Neural cell (in vitro differentiated cells): ENCODE measurements around the gene PPP1R13B. TPM values are rescaled to one million over a fixed set of nuclear protein-coding genes. Genes with fewer than 3 reads are reported as not detected.

Experiments
- H2AFZ ChIP-seq: fragments of 200-600, 300-800 bp; sonication (generic), shearing (Covaris generic); 2 replicates; pipeline ENCODE4 v1.6.0; 2014; ENCODE audit warnings: low read depth, mild to moderate bottlenecking, antibody characterized with exemption, low read length, moderate library complexity
- H3F3A ChIP-seq: fragments of 200-600 bp; shearing (Covaris generic); 2 replicates; pipeline ENCODE4 v1.6.1; 2016; ENCODE audit warnings: mild to moderate bottlenecking, moderate library complexity, mixed read lengths, antibody characterized with exemption, low read length; ENCODE audit not compliant: insufficient read depth, poor library complexity, severe bottlenecking
- H3K27ac ChIP-seq: fragments of 200-600, 300-800 bp; sonication (generic), shearing (Covaris generic); 2 replicates; pipeline ENCODE4 v1.5.1; 2014; ENCODE audit warnings: mild to moderate bottlenecking, low read length, moderate library complexity
- H3K27me3 ChIP-seq: fragments of 300-800, 200-600 bp; sonication (generic), shearing (Covaris generic); 2 replicates; pipeline ENCODE4 v1.6.0; 2014; ENCODE audit warnings: mild to moderate bottlenecking, low read depth, low read length, moderate library complexity; ENCODE audit not compliant: insufficient read depth
- H3K36me3 ChIP-seq: fragments of 300-800, 200-600 bp; sonication (generic), shearing (Covaris generic); 2 replicates; pipeline ENCODE4 v1.5.1; 2014; ENCODE audit warnings: mild to moderate bottlenecking, antibody characterized with exemption, low read length, moderate library complexity; ENCODE audit not compliant: insufficient read depth
- H3K4me2 ChIP-seq: fragments of 300-800, 200-600 bp; sonication (generic), shearing (Covaris generic); 2 replicates; pipeline ENCODE4 v1.6.0; 2014; ENCODE audit warnings: mild to moderate bottlenecking, low read length
- H3K4me3 ChIP-seq: fragments of 300-800, 200-600 bp; sonication (generic), shearing (Covaris generic); 2 replicates; pipeline ENCODE4 v1.5.1; 2014; ENCODE audit warnings: mild to moderate bottlenecking, low read length, moderate library complexity
- H3K79me2 ChIP-seq: fragments of 200-600 bp; shearing (Covaris generic); replicated peaks from 2 replicates; pipeline ENCODE4 v1.6.0; 2014; ENCODE audit warnings: mild to moderate bottlenecking, low read length, moderate library complexity; ENCODE audit not compliant: insufficient read depth
- H3K9ac ChIP-seq: fragments of 300-800, 200-600 bp; sonication (generic), shearing (Covaris generic); 2 replicates; pipeline ENCODE4 v1.6.1; 2016; ENCODE audit warnings: mild to moderate bottlenecking, low read length, mixed read lengths
- H3K9me2 ChIP-seq: fragments of 200-600 bp; shearing (Covaris generic); 2 replicates; pipeline ENCODE4 v1.6.1; 2016; ENCODE audit warnings: mild to moderate bottlenecking, low read length, mixed read lengths; ENCODE audit not compliant: insufficient read depth
- H3K9me3 ChIP-seq: fragments of 200-600, 300-800 bp; sonication (generic), shearing (Covaris generic); 2 replicates; pipeline ENCODE4 v1.6.1; 2016; ENCODE audit warnings: mild to moderate bottlenecking, mixed run types, low read length, moderate library complexity, mixed read lengths
- H4K20me1 ChIP-seq: fragments of 200-600 bp; shearing (Covaris generic); 2 replicates; pipeline ENCODE4 v1.6.1; 2016; ENCODE audit warnings: mild to moderate bottlenecking, mixed run types; ENCODE audit not compliant: insufficient read depth
- EP300 ChIP-seq: fragments of 450-650 bp; conservative IDR thresholded peaks from 2 replicates; pipeline ENCODE4 v1.6.1; 2014; ENCODE audit warnings: antibody characterized with exemption, mild to moderate bottlenecking, moderate library complexity; ENCODE audit not compliant: poor library complexity, severe bottlenecking
- EZH2 ChIP-seq: fragments of 200-600, 300-800 bp; shearing (Covaris generic), sonication (generic); IDR thresholded peaks from 2 replicates; pipeline ENCODE4 v1.6.1; 2014; ENCODE audit warnings: antibody characterized with exemption, low read length, borderline replicate concordance, mild to moderate bottlenecking; ENCODE audit not compliant: insufficient read depth, poor library complexity, severe bottlenecking
- MXI1 ChIP-seq: fragments of 450-650 bp; conservative IDR thresholded peaks from 2 replicates; pipeline ENCODE4 v1.6.1; 2014; ENCODE audit warnings: antibody characterized with exemption, mild to moderate bottlenecking; ENCODE audit not compliant: poor library complexity, severe bottlenecking
- POLR2AphosphoS5 ChIP-seq: IDR thresholded peaks from 2 replicates; pipeline ENCODE4 v1.6.1; 2012
- RAD21 ChIP-seq: fragments of 450-650 bp; conservative IDR thresholded peaks from 2 replicates; pipeline ENCODE4 v1.6.1; 2014; ENCODE audit warnings: antibody characterized with exemption, mild to moderate bottlenecking, moderate library complexity
- SMC3 ChIP-seq: fragments of 450-650 bp; conservative IDR thresholded peaks from 2 replicates; pipeline ENCODE4 v1.6.1; 2014; ENCODE audit warnings: antibody characterized with exemption, mild to moderate bottlenecking, moderate library complexity; ENCODE audit not compliant: poor library complexity
- TAF1 ChIP-seq: IDR thresholded peaks from 2 replicates; pipeline ENCODE4 v1.6.1; 2012; ENCODE audit warnings: low read depth
- polyA plus RNA-seq: library from polyadenylated mRNA; depleted of rRNA; stranded (reverse); fragments of >200 nt; gene quantifications from 2 replicates; pipeline ENCODE4 v1.2.3, GENCODE V29; 2014
- TF ChIP-seq, protein P1 (sequence below): IDR thresholded peaks from 2 replicates; pipeline ENCODE4 v1.6.1; 2012; ENCODE audit warnings: borderline replicate concordance
- TF ChIP-seq, protein P2 (sequence below): fragments of 450-650 bp; IDR thresholded peaks from 2 replicates; pipeline ENCODE4 v1.5.1; 2014; ENCODE audit warnings: antibody characterized with exemption, mild to moderate bottlenecking, moderate library complexity; ENCODE audit not compliant: poor library complexity, severe bottlenecking

PPP1R13B gene
- polyA plus RNA-seq, 1 donor from 2014 or later: 8.2 TPM

DNA sequence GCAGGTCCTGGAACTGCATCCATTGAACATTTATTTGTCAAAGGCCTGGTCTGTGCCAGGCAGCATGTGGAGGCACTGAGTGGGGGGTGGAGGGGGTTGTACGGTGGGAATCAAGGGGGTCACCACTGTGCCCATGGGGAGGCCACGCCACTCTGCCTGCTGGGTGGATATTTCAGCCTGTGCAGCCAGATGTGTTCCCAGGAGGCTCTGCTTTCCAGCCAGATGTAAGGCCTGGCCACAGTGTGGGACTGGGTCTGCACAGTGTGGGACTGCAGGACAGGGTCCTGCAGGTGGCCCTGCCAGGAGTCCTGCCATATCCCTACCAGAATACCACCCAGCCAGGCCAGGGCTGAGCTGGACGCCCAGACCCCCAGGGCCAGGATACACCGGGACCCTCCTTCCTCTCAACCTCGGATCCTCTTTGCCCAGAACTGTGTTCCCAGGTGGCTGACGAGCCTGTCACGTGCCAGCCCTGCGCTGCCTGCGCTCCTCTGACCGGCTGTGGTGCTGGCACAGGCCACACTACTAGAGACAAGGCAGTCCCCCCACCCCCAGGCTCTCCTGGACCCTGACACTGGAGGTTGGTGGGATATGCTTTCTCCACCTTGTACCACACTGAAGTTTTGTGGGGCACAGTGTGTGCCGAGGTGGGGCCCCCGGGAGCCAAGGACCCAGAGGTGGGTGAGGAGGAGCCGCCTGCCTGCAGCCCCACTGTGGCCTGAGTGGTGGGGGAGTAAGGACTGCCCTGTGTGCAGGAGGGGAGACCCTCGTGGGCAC lies 149.6 kb downstream of the PPP1R13B start:
- Histone ChIP-seq H3K9ac (no peak overlapping the region), H3K4me3 (no peak overlapping the region), H3K4me2 (no peak overlapping the region), H3K27ac (no peak overlapping the region), H3K9me3 (no peaks in the 10 kb centered on the region), H3K9me2 (no peaks in the 10 kb centered on the region), H2AFZ (no peak overlapping the region), H3K79me2 (peaks cover 3% of the 10 kb centered on the region), H3F3A (no peaks in the 10 kb centered on the region), H3K36me3 (peaks cover 7% of the 10 kb centered on the region), H4K20me1 (no peaks in the 10 kb centered on the region), H3K27me3 (no peaks in the 10 kb centered on the region)
- TF ChIP-seq POLR2AphosphoS5: no peak

DNA sequence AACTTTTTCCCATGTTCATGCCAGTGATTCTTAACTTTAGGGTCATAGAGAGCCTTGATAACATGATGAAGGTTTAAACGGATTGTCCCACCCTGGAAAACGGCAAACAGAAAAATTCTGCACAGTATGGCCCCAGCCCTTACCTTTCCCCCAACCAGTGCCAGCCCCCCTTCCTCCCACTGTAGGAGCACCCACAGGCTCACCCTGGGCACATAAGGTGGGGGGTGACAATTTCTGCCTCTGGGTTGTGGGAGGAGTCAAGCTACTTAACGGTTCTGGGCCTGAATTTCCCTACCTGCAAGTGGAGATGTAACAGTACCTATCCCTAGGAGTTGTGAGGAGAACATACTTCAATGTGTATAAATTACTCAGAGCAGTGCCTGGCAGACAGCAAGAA lies 150.2 kb downstream of the PPP1R13B start:
- H2AFZ ChIP-seq: no peak overlapping the region
- no peaks in the 10 kb centered on the region for H3K9me2 ChIP-seq
- peaks cover 3% of the 10 kb centered on the region for H4K20me1 ChIP-seq
- no peaks in the 10 kb centered on the region for H3F3A ChIP-seq
- H3K36me3 ChIP-seq: peaks cover 7% of the 10 kb centered on the region
- H3K4me2 ChIP-seq: no peak overlapping the region
- TF ChIP-seq MXI1 (no peak), TAF1 (no peak), SMC3 (no peak)
- no peaks in the 10 kb centered on the region for H3K9me3 ChIP-seq
- no peak overlapping the region for H3K9ac ChIP-seq
- no peak overlapping the region for H3K4me3 ChIP-seq
- H3K79me2 ChIP-seq: peaks cover 3% of the 10 kb centered on the region
- H3K27ac ChIP-seq: no peak overlapping the region
- H3K27me3 ChIP-seq: no peaks in the 10 kb centered on the region

DNA sequence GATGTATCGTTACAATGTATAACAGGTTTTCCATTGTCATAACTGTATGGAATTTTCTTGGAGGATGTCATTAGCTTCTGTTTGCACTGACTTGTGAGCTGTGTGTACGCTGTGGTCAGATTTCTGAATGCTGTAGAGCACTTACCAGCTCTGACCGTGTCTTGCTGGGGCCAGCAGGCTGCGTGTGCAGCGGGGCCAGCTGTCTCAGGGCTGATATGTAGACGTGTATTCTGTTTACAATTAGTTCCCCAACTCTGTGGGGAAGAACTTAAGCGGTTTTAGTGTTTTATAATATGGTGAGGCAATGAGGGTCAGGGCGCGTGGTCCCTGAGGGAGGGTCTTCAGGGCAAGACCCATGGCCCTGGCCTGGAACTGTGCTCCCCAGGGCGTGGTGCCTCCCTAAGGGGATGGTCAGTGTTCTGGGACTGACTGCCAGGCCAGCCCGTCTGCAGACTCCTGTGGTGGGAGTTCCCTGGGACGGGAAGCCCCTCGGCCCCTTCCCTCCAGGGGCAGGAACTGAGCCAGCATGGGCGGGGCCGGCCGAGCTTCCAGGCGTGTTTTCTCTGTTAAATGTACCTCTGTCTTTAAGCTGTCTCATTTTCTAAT lies 150.8 kb downstream of the PPP1R13B start:
- H3K27me3 ChIP-seq: no peaks in the 10 kb centered on the region
- H3K9me3 ChIP-seq: no peaks in the 10 kb centered on the region
- H3K9me2 ChIP-seq: no peaks in the 10 kb centered on the region
- no peak overlapping the region for H3K9ac ChIP-seq
- H2AFZ ChIP-seq: no peak overlapping the region
- H3K79me2 ChIP-seq: peaks cover 3% of the 10 kb centered on the region
- H4K20me1 ChIP-seq: peaks cover 3% of the 10 kb centered on the region
- H3K4me3 ChIP-seq: no peak overlapping the region
- no peak for TF ChIP-seq MXI1
- TF ChIP-seq RAD21: no peak
- TF ChIP-seq, protein P1, sequence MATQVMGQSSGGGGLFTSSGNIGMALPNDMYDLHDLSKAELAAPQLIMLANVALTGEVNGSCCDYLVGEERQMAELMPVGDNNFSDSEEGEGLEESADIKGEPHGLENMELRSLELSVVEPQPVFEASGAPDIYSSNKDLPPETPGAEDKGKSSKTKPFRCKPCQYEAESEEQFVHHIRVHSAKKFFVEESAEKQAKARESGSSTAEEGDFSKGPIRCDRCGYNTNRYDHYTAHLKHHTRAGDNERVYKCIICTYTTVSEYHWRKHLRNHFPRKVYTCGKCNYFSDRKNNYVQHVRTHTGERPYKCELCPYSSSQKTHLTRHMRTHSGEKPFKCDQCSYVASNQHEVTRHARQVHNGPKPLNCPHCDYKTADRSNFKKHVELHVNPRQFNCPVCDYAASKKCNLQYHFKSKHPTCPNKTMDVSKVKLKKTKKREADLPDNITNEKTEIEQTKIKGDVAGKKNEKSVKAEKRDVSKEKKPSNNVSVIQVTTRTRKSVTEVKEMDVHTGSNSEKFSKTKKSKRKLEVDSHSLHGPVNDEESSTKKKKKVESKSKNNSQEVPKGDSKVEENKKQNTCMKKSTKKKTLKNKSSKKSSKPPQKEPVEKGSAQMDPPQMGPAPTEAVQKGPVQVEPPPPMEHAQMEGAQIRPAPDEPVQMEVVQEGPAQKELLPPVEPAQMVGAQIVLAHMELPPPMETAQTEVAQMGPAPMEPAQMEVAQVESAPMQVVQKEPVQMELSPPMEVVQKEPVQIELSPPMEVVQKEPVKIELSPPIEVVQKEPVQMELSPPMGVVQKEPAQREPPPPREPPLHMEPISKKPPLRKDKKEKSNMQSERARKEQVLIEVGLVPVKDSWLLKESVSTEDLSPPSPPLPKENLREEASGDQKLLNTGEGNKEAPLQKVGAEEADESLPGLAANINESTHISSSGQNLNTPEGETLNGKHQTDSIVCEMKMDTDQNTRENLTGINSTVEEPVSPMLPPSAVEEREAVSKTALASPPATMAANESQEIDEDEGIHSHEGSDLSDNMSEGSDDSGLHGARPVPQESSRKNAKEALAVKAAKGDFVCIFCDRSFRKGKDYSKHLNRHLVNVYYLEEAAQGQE: no peak
- TF ChIP-seq EP300: no peak
- no peak for TF ChIP-seq EZH2
- TF ChIP-seq, protein P2, sequence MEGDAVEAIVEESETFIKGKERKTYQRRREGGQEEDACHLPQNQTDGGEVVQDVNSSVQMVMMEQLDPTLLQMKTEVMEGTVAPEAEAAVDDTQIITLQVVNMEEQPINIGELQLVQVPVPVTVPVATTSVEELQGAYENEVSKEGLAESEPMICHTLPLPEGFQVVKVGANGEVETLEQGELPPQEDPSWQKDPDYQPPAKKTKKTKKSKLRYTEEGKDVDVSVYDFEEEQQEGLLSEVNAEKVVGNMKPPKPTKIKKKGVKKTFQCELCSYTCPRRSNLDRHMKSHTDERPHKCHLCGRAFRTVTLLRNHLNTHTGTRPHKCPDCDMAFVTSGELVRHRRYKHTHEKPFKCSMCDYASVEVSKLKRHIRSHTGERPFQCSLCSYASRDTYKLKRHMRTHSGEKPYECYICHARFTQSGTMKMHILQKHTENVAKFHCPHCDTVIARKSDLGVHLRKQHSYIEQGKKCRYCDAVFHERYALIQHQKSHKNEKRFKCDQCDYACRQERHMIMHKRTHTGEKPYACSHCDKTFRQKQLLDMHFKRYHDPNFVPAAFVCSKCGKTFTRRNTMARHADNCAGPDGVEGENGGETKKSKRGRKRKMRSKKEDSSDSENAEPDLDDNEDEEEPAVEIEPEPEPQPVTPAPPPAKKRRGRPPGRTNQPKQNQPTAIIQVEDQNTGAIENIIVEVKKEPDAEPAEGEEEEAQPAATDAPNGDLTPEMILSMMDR: no peak
- no peak for TF ChIP-seq POLR2AphosphoS5
- TF ChIP-seq SMC3: no peak
- no peak for TF ChIP-seq TAF1
- H3K27ac ChIP-seq: no peak overlapping the region
- H3F3A ChIP-seq: no peaks in the 10 kb centered on the region
- no peak overlapping the region for H3K4me2 ChIP-seq
- H3K36me3 ChIP-seq: peaks cover 7% of the 10 kb centered on the region
